Neutrophil (primary cell): ENCODE data around the gene SAP30BP.

Source experiments
- H3K27ac ChIP-seq: fragments of 200-600 bp; sonication (generic); 2 replicates; pipeline ENCODE4 v1.5.1; 2016; ENCODE audit warnings: mild to moderate bottlenecking, moderate library complexity
- H3K27me3 ChIP-seq: fragments of 200-600 bp; sonication (generic); 2 replicates; pipeline ENCODE4 v1.6.0; 2016; ENCODE audit warnings: mild to moderate bottlenecking
- H3K36me3 ChIP-seq: fragments of 200-600 bp; sonication (generic); 2 replicates; pipeline ENCODE4 v1.5.1; 2017
- H3K4me1 ChIP-seq, 2 experiments: fragments of 200-600 bp in 1 of 2; sonication (generic) in 1 of 2; 1 replicate in 1 of 2; 2 replicates in 1 of 2; pipeline versions ENCODE4 v1.5.1 to v1.6.1; 2013 to 2016; ENCODE audit warnings: low read depth in 1 of 2, low read length in 1 of 2, mild to moderate bottlenecking in 1 of 2, moderate library complexity in 1 of 2; ENCODE audit not compliant: control insufficient read depth in 1 of 2, insufficient read depth in 1 of 2
- H3K4me3 ChIP-seq, 2 experiments: fragments of 200-600 bp in 1 of 2; sonication (generic) in 1 of 2; 1 replicate in 1 of 2; 2 replicates in 1 of 2; pipeline ENCODE4 v1.5.1; 2013 to 2016; ENCODE audit warnings: low read depth in 1 of 2, low read length in 1 of 2, mild to moderate bottlenecking in 1 of 2, moderate library complexity in 1 of 2
- H3K9me3 ChIP-seq: fragments of 200-600 bp; sonication (generic); 2 replicates; pipeline ENCODE4 v1.5.1; 2016
- TF ChIP-seq, protein P1 (sequence below): fragments of 200-600 bp; sonication (generic); IDR thresholded peaks from 2 replicates; pipeline ENCODE4 v1.5.1; 2016; ENCODE audit warnings: antibody characterized with exemption

Gene SAP30BP

DNA sequence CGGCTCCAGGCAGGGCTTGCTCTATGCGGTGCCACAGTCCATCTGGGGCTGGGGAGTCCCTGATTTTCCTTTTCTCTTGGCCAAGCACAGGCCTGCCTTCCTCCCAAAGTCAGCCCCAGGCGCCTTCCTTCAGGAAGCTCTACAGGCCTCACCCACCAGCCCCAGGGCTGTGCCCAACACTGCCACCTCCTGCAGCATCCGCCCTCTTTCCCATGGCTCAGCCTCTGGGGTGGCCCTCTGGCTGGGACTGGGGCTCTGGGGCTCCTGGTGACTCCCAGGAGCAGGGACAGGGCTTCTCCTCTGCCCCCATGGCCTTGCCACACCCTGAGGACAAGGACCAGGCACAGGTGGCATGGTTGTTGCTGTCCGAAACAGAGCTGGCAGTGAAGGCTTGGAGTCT is 54.9 kb downstream of the SAP30BP start:
- no peak overlapping the region for H3K27ac ChIP-seq
- TF ChIP-seq, protein P1, sequence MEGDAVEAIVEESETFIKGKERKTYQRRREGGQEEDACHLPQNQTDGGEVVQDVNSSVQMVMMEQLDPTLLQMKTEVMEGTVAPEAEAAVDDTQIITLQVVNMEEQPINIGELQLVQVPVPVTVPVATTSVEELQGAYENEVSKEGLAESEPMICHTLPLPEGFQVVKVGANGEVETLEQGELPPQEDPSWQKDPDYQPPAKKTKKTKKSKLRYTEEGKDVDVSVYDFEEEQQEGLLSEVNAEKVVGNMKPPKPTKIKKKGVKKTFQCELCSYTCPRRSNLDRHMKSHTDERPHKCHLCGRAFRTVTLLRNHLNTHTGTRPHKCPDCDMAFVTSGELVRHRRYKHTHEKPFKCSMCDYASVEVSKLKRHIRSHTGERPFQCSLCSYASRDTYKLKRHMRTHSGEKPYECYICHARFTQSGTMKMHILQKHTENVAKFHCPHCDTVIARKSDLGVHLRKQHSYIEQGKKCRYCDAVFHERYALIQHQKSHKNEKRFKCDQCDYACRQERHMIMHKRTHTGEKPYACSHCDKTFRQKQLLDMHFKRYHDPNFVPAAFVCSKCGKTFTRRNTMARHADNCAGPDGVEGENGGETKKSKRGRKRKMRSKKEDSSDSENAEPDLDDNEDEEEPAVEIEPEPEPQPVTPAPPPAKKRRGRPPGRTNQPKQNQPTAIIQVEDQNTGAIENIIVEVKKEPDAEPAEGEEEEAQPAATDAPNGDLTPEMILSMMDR: no peak
- peaks cover 7 to 12% of the 10 kb centered on the region in 2 experiments for H3K4me1 ChIP-seq
- H3K9me3 ChIP-seq: no peaks in the 10 kb centered on the region
- no peaks in the 10 kb centered on the region for H3K36me3 ChIP-seq
- no peak overlapping the region for H3K4me3 ChIP-seq
- peaks cover 58% of the 10 kb centered on the region for H3K27me3 ChIP-seq

DNA sequence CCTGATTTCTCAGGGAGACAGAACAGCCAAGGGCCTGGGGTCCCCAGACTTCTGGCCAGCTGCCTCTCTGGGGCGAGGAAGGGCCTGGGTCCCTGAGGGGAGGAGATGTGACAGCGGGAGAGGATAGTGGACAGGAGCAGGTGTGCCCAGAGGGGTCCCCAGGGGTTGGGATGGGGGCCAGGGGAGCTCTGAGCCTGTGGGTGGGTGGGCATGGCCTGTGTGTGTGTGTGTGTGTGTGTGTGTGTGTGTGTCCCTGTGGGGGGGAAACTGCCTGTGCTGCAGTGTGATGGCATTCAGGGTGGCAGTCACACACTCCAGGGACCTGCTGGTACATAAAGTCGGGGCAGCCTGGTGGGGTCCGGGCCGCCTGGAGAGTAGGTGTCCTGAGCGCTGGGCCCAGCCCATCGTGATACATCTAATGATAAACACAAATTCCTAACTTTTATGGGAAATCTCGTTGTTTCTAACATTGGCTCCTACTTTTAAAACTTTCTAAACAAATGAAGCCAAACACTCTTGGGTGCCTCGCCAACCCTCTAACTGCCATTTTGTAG is 55.5 kb downstream of the SAP30BP start:
- Histone ChIP-seq H3K4me3 (no peak overlapping the region), H3K9me3 (no peaks in the 10 kb centered on the region), H3K36me3 (no peaks in the 10 kb centered on the region), H3K27ac (no peak overlapping the region), H3K27me3 (peaks cover 55% of the 10 kb centered on the region), H3K4me1 (peaks cover 7 to 12% of the 10 kb centered on the region in 2 experiments)
- TF ChIP-seq, protein P1: no peak

DNA sequence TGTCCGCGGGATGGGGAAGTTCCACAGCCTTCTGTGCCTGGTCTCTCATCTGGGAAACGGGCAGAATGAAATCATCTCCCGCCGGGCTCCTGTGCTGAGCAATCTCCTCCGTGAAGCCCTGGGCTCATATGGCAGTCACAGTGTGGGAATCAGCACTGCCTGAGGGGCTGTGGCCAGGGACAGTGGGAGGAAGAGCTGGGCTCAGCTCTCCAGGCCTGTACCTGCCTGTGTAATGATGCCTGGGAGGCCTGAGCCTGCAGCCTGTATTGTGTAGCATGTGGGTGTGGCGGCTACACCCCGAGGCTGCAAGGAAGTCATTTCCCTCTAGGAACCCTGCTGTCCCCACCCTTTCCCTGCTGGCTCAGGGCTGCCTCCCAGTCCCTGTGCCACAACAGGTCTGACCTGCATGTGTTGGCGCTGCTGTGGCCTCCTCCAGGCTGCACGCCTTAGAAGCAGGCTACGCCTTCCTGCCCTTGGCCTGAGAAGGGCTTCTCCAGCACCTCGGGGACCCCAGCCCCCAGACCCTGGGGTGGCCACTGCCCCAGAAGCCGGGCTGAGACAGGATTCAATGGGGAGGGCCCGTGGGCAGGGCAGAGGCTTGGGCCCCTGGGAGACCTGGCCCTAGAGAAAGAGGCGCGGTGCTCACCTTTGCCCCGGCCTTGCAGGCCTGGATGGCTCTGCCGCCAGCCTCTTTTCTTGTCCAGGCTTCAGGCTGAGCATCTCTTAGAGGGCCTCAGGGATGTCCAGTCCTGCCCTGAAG is 56.2 kb downstream of the SAP30BP start:
- TF ChIP-seq, protein P1: no peak
- H3K4me1 ChIP-seq: peaks cover 7 to 12% of the 10 kb centered on the region in 2 experiments
- H3K27ac ChIP-seq: no peak overlapping the region
- H3K27me3 ChIP-seq: peaks cover 49% of the 10 kb centered on the region
- H3K4me3 ChIP-seq: no peak overlapping the region
- no peaks in the 10 kb centered on the region for H3K36me3 ChIP-seq
- H3K9me3 ChIP-seq: no peaks in the 10 kb centered on the region

DNA sequence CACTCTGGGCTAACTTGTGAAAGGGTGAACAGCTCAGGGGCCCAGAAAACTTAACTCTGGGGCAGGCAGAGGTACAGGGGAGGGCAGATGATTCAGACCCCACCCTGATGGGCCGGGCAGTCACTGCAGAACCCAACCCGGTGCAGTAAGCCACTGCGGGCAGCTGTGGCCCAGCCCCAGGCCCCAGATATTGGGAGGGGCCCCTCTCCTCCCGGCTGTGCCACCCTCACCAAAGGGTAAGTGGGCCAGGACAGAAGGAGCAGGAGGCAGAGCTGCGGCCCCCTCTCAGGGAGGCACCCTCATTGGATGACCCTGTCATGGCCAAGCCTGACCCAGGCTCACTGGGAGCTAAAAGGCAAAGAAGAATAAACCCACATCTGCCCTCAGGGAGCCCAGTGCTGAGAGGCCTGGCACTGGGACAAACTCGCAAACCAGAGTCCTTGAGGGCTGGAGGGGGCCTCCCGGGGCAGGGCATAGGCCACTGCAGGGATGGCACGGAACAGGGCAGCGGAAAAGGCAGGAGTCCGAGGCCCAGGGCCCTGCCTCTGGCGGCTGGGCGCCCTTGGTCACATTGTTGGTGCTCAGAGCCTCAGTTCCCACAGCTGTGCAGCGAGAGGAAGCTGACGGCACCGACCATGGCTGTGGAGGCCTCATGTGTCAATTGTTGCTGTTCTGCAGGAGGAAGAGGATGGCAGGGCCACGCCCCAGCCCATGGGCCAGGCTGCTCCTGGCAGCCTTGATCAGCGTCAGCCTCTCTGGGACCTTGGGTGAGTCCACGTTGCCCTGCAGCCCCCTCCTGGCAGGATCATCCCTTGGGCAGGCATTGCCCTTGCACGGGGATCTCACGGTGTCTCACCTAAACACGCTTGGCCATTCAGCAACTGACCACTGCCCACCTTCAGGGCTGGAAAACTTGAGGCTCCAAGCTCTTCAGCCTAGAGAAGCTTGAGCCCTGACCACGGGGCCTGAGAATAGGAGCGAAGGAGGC is 57.2 kb downstream of the SAP30BP start:
- no peaks in the 10 kb centered on the region for H3K36me3 ChIP-seq
- no peak overlapping the region for H3K27ac ChIP-seq
- H3K4me1 ChIP-seq: peaks cover 7 to 12% of the 10 kb centered on the region in 2 experiments
- TF ChIP-seq, protein P1: no peak
- peaks cover 40% of the 10 kb centered on the region for H3K27me3 ChIP-seq
- H3K9me3 ChIP-seq: no peaks in the 10 kb centered on the region
- no peak overlapping the region for H3K4me3 ChIP-seq

DNA sequence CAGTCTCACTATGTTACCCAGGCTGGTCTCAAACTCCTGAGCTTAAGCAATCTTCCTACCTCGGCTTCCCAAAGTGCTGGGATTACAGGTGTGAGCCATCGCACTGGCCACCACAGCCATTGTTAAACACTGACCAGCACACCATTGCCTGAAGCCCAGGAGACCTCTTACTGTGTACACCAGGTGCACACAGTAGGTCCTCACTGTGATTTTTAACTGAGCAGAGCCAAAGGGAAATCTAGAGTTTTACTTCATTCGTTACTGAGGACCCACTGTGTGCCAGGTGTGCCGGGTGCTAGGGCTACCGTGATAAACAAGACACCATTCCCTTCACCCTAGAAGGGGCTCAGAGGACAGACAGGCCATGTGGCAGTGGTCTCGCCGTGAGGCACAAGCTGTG is 58.4 kb downstream of the SAP30BP start:
- TF ChIP-seq, protein P1: no peak
- no peak overlapping the region for H3K27ac ChIP-seq
- H3K4me1 ChIP-seq: peaks cover 7 to 12% of the 10 kb centered on the region in 2 experiments
- no peaks in the 10 kb centered on the region for H3K9me3 ChIP-seq
- no peak overlapping the region for H3K4me3 ChIP-seq
- H3K27me3 ChIP-seq: peaks cover 28% of the 10 kb centered on the region
- H3K36me3 ChIP-seq: no peaks in the 10 kb centered on the region
